Activated T-cell treated with anti-CD3 and anti-CD28 coated beads, Interleukin-2, amount 50 U/mL, for 48 hours (primary cell): ENCODE results near the gene DERL2.
"Not testable (repeated sequence)": the region's sequence is repeated elsewhere in the genome, so short reads cannot be mapped to it uniquely, and the experiment has no call there.

Experiments
- DNase-seq, 2 experiments: peaks; one replicate each; pipeline ENCODE4 v3.0.0-alpha.2; 2020

Gene DERL2

DNA sequence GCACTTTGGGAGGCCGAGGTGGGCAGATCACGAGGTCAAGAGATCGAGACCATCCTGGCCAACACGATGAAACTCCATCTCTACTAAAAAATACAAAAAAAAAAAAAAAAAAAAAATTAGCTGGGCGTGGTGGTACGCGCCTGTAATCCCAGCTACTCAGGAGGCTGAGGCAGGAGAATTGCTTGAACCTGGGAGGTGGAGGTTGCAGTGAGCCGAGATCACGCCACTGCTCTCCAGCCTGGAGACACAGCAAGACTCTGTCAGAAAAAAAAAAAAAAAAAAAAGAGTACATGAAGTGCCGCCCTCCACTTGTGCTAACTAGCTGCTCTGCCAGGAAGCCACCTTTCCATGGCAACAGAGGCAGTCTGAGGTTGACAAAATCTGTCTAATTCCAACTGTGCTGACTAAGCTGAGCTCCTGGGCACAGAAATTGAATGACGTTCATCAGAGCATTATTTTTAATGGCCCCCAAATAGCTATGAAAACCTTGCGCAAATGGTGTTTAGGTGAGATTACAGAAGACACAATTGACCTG, 50.1 kb downstream of the DERL2 start:
- not testable (repeated sequence) for DNase-seq

GRCh38 chr17:5434984-5435383, 51.0 kb downstream of the DERL2 start:
- no peak for DNase-seq

- no peak for DNase-seq
Measured at GRCh38 chr17:5431949-5432556, 53.9 kb downstream of the DERL2 start.

DNA sequence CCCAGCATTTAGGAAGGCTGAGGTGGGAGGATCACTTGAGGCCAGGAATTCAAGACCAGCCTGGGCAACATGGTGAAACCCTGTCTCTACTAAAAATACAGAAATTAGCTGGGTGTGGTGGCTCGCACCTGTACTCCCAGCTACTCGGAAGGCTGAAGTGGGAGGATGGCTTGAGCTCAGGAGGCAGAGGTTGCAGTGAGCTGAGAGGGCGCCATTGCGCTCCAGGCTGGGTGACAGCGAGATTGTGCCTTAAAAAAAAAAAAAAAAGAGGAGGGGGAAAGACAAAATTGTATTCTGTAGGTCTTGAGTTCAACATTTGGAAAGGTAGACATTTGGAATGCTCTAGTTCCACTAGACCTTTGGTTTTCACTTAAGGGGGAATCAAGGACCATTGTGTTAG, 54.7 kb downstream of the DERL2 start:
- DNase-seq: not testable (repeated sequence)

DNA sequence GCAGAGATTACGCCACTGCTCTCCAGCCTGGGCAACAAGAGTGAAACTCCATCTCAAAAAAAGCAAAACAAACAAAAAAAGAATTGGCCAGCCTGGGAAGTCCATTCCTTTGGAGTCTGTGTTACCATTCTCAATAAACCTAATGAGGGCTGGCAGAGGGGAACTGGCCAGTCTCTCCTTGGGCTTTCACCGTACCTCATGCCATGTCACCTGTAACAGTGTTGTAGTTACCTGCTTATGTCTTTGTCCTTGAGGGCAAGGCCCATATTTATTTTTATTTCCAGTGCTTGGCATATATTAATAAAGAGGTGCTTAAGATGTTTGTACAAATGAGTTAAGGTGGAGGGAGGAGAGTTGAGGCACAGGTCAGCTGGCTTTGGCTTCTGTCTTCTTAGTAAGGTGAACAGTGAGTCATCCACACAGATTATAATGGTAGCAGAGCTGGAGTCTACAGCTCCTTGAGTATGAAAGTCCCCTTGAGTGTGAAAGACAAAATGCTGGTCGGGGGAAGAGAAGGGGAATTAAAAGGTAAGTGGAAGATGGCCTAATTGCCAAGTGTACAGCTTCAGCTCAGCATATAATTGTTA, 55.5 kb downstream of the DERL2 start:
- DNase-seq: no peak

DNA sequence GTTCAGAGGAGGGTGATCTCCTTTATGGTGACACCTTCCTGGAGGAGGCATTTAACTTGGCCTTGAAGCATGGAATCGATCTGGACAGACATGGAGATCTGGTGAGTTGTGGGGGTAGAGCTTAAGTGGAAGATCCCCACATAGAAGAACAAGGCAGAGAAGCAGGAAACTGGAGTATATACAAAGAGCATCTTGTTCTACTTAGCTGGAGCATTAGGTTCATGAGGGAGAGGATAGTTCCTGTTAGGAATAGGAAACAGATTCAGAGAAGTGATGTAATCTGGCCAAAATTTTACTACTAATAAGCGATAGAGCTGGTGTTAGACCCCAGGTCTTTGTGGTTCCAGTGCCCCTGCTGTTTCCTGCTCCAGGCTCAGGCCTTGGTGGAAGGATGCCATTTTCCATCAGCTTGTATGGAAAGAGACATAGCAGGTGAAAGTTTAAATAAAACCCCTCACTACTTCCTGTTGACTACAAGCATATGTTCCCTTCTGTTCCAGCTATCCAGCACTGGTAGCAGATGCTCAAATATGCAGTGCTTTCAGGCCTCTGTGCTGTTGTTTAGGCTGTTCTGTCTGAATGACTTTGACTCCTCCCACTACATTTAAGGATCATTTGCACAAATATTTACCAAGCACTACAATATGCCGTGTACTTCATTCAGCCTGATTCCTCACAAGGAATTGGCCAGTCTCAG, 56.6 kb downstream of the DERL2 start:
- DNase-seq: no peak

DNA sequence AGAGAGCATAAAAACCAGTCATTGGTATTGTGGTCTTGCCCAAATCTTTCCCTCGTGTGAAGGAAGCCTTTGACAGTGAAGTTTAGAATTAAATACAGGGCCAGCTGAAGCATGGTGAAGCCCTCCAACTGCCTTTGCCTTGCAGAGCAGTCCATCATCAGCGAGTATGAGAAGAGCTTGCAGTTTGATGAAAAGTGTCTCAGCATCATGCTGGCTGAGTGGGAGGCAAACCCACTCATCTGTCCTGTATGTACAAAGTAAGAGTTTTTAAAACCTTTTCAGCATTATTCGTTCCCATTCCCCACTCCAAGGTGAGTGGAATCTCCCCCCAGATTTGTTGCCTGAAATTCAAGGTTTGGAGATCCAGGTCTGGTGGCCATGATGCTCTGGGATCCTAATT, 60.2 kb downstream of the DERL2 start:
- no peak for DNase-seq

- no peak for DNase-seq
Measured at GRCh38 chr17:5424909-5425308, 61.1 kb downstream of the DERL2 start.

GRCh38 chr17:5422505-5422904, 63.5 kb downstream of the DERL2 start:
- no peak for DNase-seq
